BJ (cell line): ENCODE data around the gene KCTD1. TPM values are rescaled to one million over a fixed set of nuclear protein-coding genes. Genes with fewer than 3 reads are reported as not detected.

Source experiments
- CTCF ChIA-PET: fragments of 350-600 bp; formaldehyde crosslinking; extraction: SDS; loops from one replicate; lab custom pipeline; 2021; ENCODE audit warnings: antibody characterized with exemption, inconsistent platforms; lab: Yijun Ruan, JAX
- POLR2A ChIA-PET: fragments of 300-600 bp; sonication (Branson Sonifier 250); formaldehyde crosslinking; extraction: SDS; loops from one replicate; lab custom pipeline; 2021; ENCODE audit warnings: antibody characterized with exemption; lab: Charles Lee
- DNase-seq: peaks from one replicate; pipeline ENCODE4 v3.0.0-alpha.2; 2011; ENCODE audit warnings: low read depth
- H3K27me3 ChIP-seq: 2 replicates; pipeline ENCODE4 v1.6.0; 2011; ENCODE audit warnings: low read length; ENCODE audit not compliant: control insufficient read depth, insufficient read depth
- H3K36me3 ChIP-seq: 2 replicates; pipeline ENCODE4 v1.5.1; 2011; ENCODE audit warnings: low read length; ENCODE audit not compliant: control insufficient read depth, insufficient read depth
- H3K4me3 ChIP-seq: 2 replicates; pipeline ENCODE4 v1.5.1; 2011; ENCODE audit warnings: low read depth, mild to moderate bottlenecking, control low read depth, low read length
- polyA plus RNA-seq: library from polyadenylated mRNA; depleted of rRNA; stranded (reverse); fragments of >200 nt; gene quantifications from 2 replicates; pipeline ENCODE4 v1.2.3, GENCODE V29; 2011
- TF ChIP-seq, protein P1 (sequence below): IDR thresholded peaks from 2 replicates; pipeline ENCODE4 v1.5.1; 2011; ENCODE audit warnings: low read depth, mild to moderate bottlenecking, control low read depth, inconsistent platforms, low read length, moderate library complexity; ENCODE audit not compliant: insufficient read depth

The KCTD1 gene
- polyA plus RNA-seq, 1 experiment = 9.6 TPM

DNA sequence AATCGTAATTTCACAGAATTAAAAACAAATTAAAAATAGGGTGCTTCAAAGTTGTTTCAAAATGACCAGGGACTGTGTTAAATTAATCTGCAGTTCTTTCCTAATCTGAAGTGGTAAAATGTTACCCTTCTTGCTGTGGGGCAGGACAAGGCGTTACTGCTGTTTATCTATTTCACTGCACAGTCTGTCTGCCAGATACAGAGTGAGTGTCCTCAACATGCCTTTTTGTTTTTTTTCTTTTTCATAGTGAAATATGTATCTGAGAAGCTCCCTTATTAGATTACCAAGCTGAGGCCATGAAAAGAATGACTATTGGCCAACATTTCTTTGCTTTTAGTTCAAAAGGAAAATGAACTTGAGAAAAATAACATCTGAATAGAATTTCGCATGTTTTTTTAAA, 38.0 kb downstream of the KCTD1 start:
- no peak overlapping the region for H3K4me3 ChIP-seq
- TF ChIP-seq, protein P1, sequence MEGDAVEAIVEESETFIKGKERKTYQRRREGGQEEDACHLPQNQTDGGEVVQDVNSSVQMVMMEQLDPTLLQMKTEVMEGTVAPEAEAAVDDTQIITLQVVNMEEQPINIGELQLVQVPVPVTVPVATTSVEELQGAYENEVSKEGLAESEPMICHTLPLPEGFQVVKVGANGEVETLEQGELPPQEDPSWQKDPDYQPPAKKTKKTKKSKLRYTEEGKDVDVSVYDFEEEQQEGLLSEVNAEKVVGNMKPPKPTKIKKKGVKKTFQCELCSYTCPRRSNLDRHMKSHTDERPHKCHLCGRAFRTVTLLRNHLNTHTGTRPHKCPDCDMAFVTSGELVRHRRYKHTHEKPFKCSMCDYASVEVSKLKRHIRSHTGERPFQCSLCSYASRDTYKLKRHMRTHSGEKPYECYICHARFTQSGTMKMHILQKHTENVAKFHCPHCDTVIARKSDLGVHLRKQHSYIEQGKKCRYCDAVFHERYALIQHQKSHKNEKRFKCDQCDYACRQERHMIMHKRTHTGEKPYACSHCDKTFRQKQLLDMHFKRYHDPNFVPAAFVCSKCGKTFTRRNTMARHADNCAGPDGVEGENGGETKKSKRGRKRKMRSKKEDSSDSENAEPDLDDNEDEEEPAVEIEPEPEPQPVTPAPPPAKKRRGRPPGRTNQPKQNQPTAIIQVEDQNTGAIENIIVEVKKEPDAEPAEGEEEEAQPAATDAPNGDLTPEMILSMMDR = no peak
- CTCF ChIA-PET = no interaction called here
- no peak for DNase-seq
- H3K27me3 ChIP-seq = no peaks in the 10 kb centered on the region
- POLR2A ChIA-PET = no interaction called here
- H3K36me3 ChIP-seq = no peaks in the 10 kb centered on the region

DNA sequence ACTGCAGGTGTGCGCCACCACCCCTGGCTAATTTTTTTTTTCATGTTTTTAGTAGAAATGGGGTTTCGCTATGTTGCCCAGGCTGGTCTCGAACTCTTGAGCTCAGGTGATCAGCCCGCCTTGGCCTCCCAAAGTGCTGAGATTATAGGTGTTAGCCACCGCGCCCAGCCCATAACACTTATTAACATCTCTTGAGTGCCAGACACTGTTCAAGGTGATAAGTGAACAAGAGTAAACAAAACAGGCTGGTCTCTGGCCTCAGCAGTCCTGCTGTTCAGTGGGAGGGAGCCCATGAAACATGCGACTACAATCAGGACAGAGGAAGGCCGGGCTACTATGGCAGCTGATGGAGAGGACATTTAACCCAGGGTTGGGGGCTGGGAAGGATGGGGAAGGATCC, 42.3 kb downstream of the KCTD1 start:
- Histone ChIP-seq H3K27me3 (no peaks in the 10 kb centered on the region), H3K36me3 (no peaks in the 10 kb centered on the region), H3K4me3 (no peak overlapping the region)
- TF ChIP-seq, protein P1 = no peak
- ChIA-PET CTCF (interaction anchor here (1.3 to 1.5 kb wide), 2 partner anchors 10 to 11 kb away, joined by 3 read pairs; no protein-coding TSS in a partner anchor), POLR2A (no interaction called here)
- DNase-seq = no peak

GRCh38 chr18:26504831-26505230, 43.5 kb downstream of the KCTD1 start:
- ChIA-PET POLR2A (interaction anchor here (0.5 kb wide), 1 partner anchor 36 kb away, joined by 4 read pairs; no protein-coding TSS in a partner anchor), CTCF (interaction anchor here (0.6 to 0.7 kb wide), 2 partner anchors 10 to 198 kb away, joined by 3 read pairs; no protein-coding TSS in a partner anchor)
- no peaks in the 10 kb centered on the region for H3K36me3 ChIP-seq
- no peak overlapping the region for H3K4me3 ChIP-seq
- DNase-seq = no peak
- TF ChIP-seq, protein P1 = no peak
- no peaks in the 10 kb centered on the region for H3K27me3 ChIP-seq

- TF ChIP-seq, protein P1 = no peak
- Histone ChIP-seq H3K36me3 (no peaks in the 10 kb centered on the region), H3K4me3 (no peak overlapping the region), H3K27me3 (no peaks in the 10 kb centered on the region)
- ChIA-PET CTCF (no interaction called here), POLR2A (no interaction called here)
- DNase-seq = no peak
Measured at GRCh38 chr18:26503382-26503781, 45.0 kb downstream of the KCTD1 start.

DNA sequence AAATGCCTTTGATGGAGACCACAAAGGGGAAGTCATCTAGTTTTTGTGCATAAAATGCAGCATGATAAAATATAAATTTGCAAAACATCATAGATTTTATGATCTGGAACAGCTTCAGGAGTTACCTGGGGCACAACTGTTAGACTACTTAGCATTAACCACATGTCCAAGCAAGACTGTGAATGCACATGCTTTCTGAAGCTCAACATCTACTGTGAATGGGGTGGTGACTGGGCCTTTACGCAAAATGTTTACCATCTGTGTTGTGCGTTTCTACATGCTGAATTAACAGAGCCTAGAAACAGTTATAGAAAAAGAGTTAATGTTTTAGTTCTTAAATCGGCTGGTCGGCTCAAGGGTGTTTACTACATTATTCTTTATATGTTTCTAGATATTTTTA, 45.5 kb downstream of the KCTD1 start:
- POLR2A ChIA-PET = no interaction called here

More for the DNA sequence above, 45.5 kb downstream of the KCTD1 start:
- CTCF ChIA-PET = no interaction called here
- no peak overlapping the region for H3K4me3 ChIP-seq
- TF ChIP-seq, protein P1 = no peak
- H3K36me3 ChIP-seq = no peaks in the 10 kb centered on the region
- H3K27me3 ChIP-seq = no peaks in the 10 kb centered on the region
- no peak for DNase-seq
